ENCODE data around the gene CTRL. TPM values are rescaled to one million over a fixed set of nuclear protein-coding genes. Genes with fewer than 3 reads are reported as not detected.

The CTRL gene
- total RNA-seq, 1 experiment from 2014 or later, result 1.7 TPM

- DNase-seq, result peak; percentile 25 to 40
Observed at GRCh38 chr16:67966549-67967182, 35.0 kb upstream of the CTRL start.

GRCh38 chr16:67965668-67966548 lies 34.2 kb upstream of the CTRL start:
- Histone ChIP-seq H3K27me3 (no peaks in the 10 kb centered on the region), H3K4me3 (peak overlapping the region; percentile 82), H3K36me3 (peaks cover 1% of the 10 kb centered on the region), H3K9me3 (replicated peaks) (no peaks in the 10 kb centered on the region), H3K4me1 (peaks cover 17% of the 10 kb centered on the region), H3K27ac (peak overlapping the region; percentile 78)
- peak; percentile 64 to 75 for DNase-seq

More at GRCh38 chr16:67966549-67967182, 35.0 kb upstream of the CTRL start:
- Histone ChIP-seq H3K27ac (peak overlapping the region; percentile 78), H3K4me3 (peak overlapping the region; percentile 82), H3K9me3 (replicated peaks) (no peaks in the 10 kb centered on the region), H3K27me3 (no peaks in the 10 kb centered on the region), H3K36me3 (no peaks in the 10 kb centered on the region; the same call in 1 of the 2 replicates), H3K4me1 (peaks cover 17% of the 10 kb centered on the region)

- Histone ChIP-seq H3K36me3 (peaks cover 2% of the 10 kb centered on the region), H3K27me3 (no peaks in the 10 kb centered on the region)
Observed at GRCh38 chr16:67964477-67965131, 32.9 kb upstream of the CTRL start.

GRCh38 chr16:67963662-67964321 lies 32.1 kb upstream of the CTRL start:
- Histone ChIP-seq H3K4me3 (no peak overlapping the region), H3K27me3 (no peaks in the 10 kb centered on the region), H3K4me1 (peaks cover 17% of the 10 kb centered on the region), H3K27ac (no peak overlapping the region), H3K36me3 (peaks cover 2% of the 10 kb centered on the region), H3K9me3 (replicated peaks) (no peaks in the 10 kb centered on the region)
- DNase-seq, result no peak

More at GRCh38 chr16:67964477-67965131, 32.9 kb upstream of the CTRL start:
- Histone ChIP-seq H3K4me1 (peaks cover 17% of the 10 kb centered on the region), H3K4me3 (no peak overlapping the region), H3K9me3 (replicated peaks) (no peaks in the 10 kb centered on the region), H3K27ac (no peak overlapping the region)
- no peak for DNase-seq

- H3K4me1 ChIP-seq, result peaks cover 17% of the 10 kb centered on the region
- no peaks in the 10 kb centered on the region for H3K27me3 ChIP-seq
- no peaks in the 10 kb centered on the region for H3K9me3 ChIP-seq (replicated peaks)
- H3K4me3 ChIP-seq, result no peak overlapping the region
- H3K27ac ChIP-seq, result no peak overlapping the region
- peaks cover 2% of the 10 kb centered on the region for H3K36me3 ChIP-seq
- DNase-seq, result no peak
Observed at GRCh38 chr16:67963292-67963661, 31.6 kb upstream of the CTRL start.

GRCh38 chr16:67962135-67962534 lies 30.5 kb upstream of the CTRL start:
- peaks cover 2% of the 10 kb centered on the region for H3K36me3 ChIP-seq
- H3K4me3 ChIP-seq, result no peak overlapping the region
- DNase-seq, result no peak
- no peaks in the 10 kb centered on the region for H3K9me3 ChIP-seq (replicated peaks)
- H3K27ac ChIP-seq, result no peak overlapping the region
- no peaks in the 10 kb centered on the region for H3K27me3 ChIP-seq
- peaks cover 16% of the 10 kb centered on the region for H3K4me1 ChIP-seq

GRCh38 chr16:67961551-67961957 lies 29.9 kb upstream of the CTRL start:
- Histone ChIP-seq H3K36me3 (peaks cover 2% of the 10 kb centered on the region), H3K4me1 (peaks cover 10% of the 10 kb centered on the region), H3K27ac (no peak overlapping the region)

GRCh38 chr16:67959536-67960329 lies 28.1 kb upstream of the CTRL start:
- Histone ChIP-seq H3K36me3 (peaks cover 2% of the 10 kb centered on the region), H3K4me3 (no peak overlapping the region), H3K4me1 (no peaks in the 10 kb centered on the region), H3K27ac (no peak overlapping the region), H3K9me3 (replicated peaks) (no peaks in the 10 kb centered on the region), H3K27me3 (no peaks in the 10 kb centered on the region)
- DNase-seq, result no peak

More at GRCh38 chr16:67961551-67961957, 29.9 kb upstream of the CTRL start:
- no peaks in the 10 kb centered on the region for H3K9me3 ChIP-seq (replicated peaks)
- no peaks in the 10 kb centered on the region for H3K27me3 ChIP-seq
- no peak overlapping the region for H3K4me3 ChIP-seq
- peak; percentile 27 to 29 for DNase-seq

GRCh38 chr16:67957622-67958021 lies 26.0 kb upstream of the CTRL start:
- Histone ChIP-seq H3K4me3 (no peak overlapping the region), H3K4me1 (no peaks in the 10 kb centered on the region), H3K9me3 (replicated peaks) (no peaks in the 10 kb centered on the region), H3K27ac (no peak overlapping the region), H3K36me3 (peaks cover 2% of the 10 kb centered on the region), H3K27me3 (no peaks in the 10 kb centered on the region)
- DNase-seq, result no peak

- Histone ChIP-seq H3K36me3 (no peaks in the 10 kb centered on the region), H3K27me3 (no peaks in the 10 kb centered on the region), H3K9me3 (replicated peaks) (no peaks in the 10 kb centered on the region), H3K27ac (no peak overlapping the region), H3K4me1 (no peaks in the 10 kb centered on the region), H3K4me3 (no peak overlapping the region)
- no peak for DNase-seq
Observed at GRCh38 chr16:67954421-67955196, 22.9 kb upstream of the CTRL start.

GRCh38 chr16:67953641-67954375 lies 22.1 kb upstream of the CTRL start:
- DNase-seq, result no peak
- H3K36me3 ChIP-seq, result no peaks in the 10 kb centered on the region
- H3K9me3 ChIP-seq (replicated peaks), result no peaks in the 10 kb centered on the region
- no peaks in the 10 kb centered on the region for H3K27me3 ChIP-seq
- no peak overlapping the region for H3K27ac ChIP-seq
- no peaks in the 10 kb centered on the region for H3K4me1 ChIP-seq
- no peak overlapping the region for H3K4me3 ChIP-seq

GRCh38 chr16:67951485-67951884 lies 19.8 kb upstream of the CTRL start:
- Histone ChIP-seq H3K4me1 (no peaks in the 10 kb centered on the region), H3K27me3 (no peaks in the 10 kb centered on the region), H3K36me3 (peaks cover 3% of the 10 kb centered on the region; the same call in 1 of the 2 replicates), H3K9me3 (replicated peaks) (no peaks in the 10 kb centered on the region), H3K4me3 (no peak overlapping the region), H3K27ac (no peak overlapping the region)
- no peak for DNase-seq

- Histone ChIP-seq H3K27me3 (no peaks in the 10 kb centered on the region), H3K4me3 (no peak overlapping the region), H3K27ac (no peak overlapping the region), H3K9me3 (replicated peaks) (no peaks in the 10 kb centered on the region), H3K4me1 (no peaks in the 10 kb centered on the region), H3K36me3 (peaks cover 3% of the 10 kb centered on the region; the same call in 1 of the 2 replicates)
- no peak for DNase-seq
Observed at GRCh38 chr16:67950335-67950843, 18.7 kb upstream of the CTRL start.
